ENCODE data around the gene MACC1.

MACC1 gene

GRCh38 chr7:20172736-20173334 is 44.3 kb downstream of the MACC1 start:
- DNase-seq = peak; percentile 43

- DNase-seq = no peak
Observed at GRCh38 chr7:20170633-20171032, 46.6 kb downstream of the MACC1 start.

GRCh38 chr7:20165146-20165510 is 52.1 kb downstream of the MACC1 start:
- no peak for DNase-seq

- no peak for DNase-seq
Observed at GRCh38 chr7:20164425-20165145, 52.6 kb downstream of the MACC1 start.

- no peak for DNase-seq
Observed at GRCh38 chr7:20162665-20163064, 54.5 kb downstream of the MACC1 start.

GRCh38 chr7:20159226-20159747 is 57.9 kb downstream of the MACC1 start:
- DNase-seq = no peak

- DNase-seq = no peak
Observed at GRCh38 chr7:20158684-20159083, 58.5 kb downstream of the MACC1 start.

GRCh38 chr7:20157456-20157855 is 59.7 kb downstream of the MACC1 start:
- DNase-seq = no peak

- no peak for DNase-seq
Observed at GRCh38 chr7:20153999-20154398, 63.2 kb downstream of the MACC1 start.

- DNase-seq = no peak
Observed at GRCh38 chr7:20153567-20153966, 63.6 kb downstream of the MACC1 start.

- no peak for DNase-seq
Observed at GRCh38 chr7:20152511-20152910, 64.7 kb downstream of the MACC1 start.

GRCh38 chr7:20151708-20152456 is 65.3 kb downstream of the MACC1 start:
- no peak for DNase-seq

GRCh38 chr7:20146451-20146850 is 70.7 kb downstream of the MACC1 start:
- no peak for DNase-seq

GRCh38 chr7:20144801-20145200 is 72.4 kb downstream of the MACC1 start:
- DNase-seq = no peak

- DNase-seq = peak; percentile 54
Observed at GRCh38 chr7:20141666-20142065, 75.5 kb downstream of the MACC1 start.

- no peak for DNase-seq
Observed at GRCh38 chr7:20141002-20141345, 76.2 kb downstream of the MACC1 start.

GRCh38 chr7:20140291-20141001 is 76.7 kb downstream of the MACC1 start:
- no peak for DNase-seq

- DNase-seq = no peak
Observed at GRCh38 chr7:20136647-20137046, 80.5 kb downstream of the MACC1 start.

GRCh38 chr7:20133803-20134202 is 83.4 kb downstream of the MACC1 start:
- DNase-seq = no peak

GRCh38 chr7:20132585-20132984 is 84.6 kb downstream of the MACC1 start:
- no peak for DNase-seq

- no peak for DNase-seq
Observed at GRCh38 chr7:20131776-20132175, 85.4 kb downstream of the MACC1 start.

GRCh38 chr7:20129920-20130319 is 87.3 kb downstream of the MACC1 start:
- no peak for DNase-seq

GRCh38 chr7:20128001-20128400 is 89.2 kb downstream of the MACC1 start:
- DNase-seq = no peak
